ENCODE results near the gene SMARCA4.
"Not testable (repeated sequence)": the region's sequence is repeated elsewhere in the genome, so short reads cannot be mapped to it uniquely, and the experiment has no call there.

Gene SMARCA4

GRCh38 chr19:10928563-10929401 lies 32.0 kb upstream of the SMARCA4 start, which contains the start of the genes TIMM29 and YIPF2:
TSS of gene TIMM29 (plus strand) at chr19:10928811. CDS start at chr19:10928823, 12 bp downstream.
TSS of gene YIPF2 (minus strand) at chr19:10928639. CDS start at chr19:10928410, 229 bp downstream.
- peak; percentile 99 for DNase-seq (ENCODE audit: low read depth)

- no peak for DNase-seq (ENCODE audit: low read depth)
Observed at GRCh38 chr19:10929402-10929794, 31.4 kb upstream of the SMARCA4 start.

GRCh38 chr19:10935371-10936059 lies 25.3 kb upstream of the SMARCA4 start:
- no peak for DNase-seq (ENCODE audit: low read depth)

- peak; percentile 81 for DNase-seq (ENCODE audit: low read depth)
Observed at GRCh38 chr19:10936661-10937084, 24.2 kb upstream of the SMARCA4 start.

- DNase-seq (ENCODE audit: low read depth), result not testable (repeated sequence)
Observed at GRCh38 chr19:10941649-10942048, 19.2 kb upstream of the SMARCA4 start.

- not testable (repeated sequence) for DNase-seq (ENCODE audit: low read depth)
Observed at GRCh38 chr19:10943412-10943811, 17.4 kb upstream of the SMARCA4 start.

- no peak for DNase-seq (ENCODE audit: low read depth)
Observed at GRCh38 chr19:10945264-10945663, 15.6 kb upstream of the SMARCA4 start.

- peak; percentile 84 for DNase-seq (ENCODE audit: low read depth)
Observed at GRCh38 chr19:10946958-10947657, 13.7 kb upstream of the SMARCA4 start.

- DNase-seq (ENCODE audit: low read depth), result no peak
Observed at GRCh38 chr19:10952809-10953208, 8.0 kb upstream of the SMARCA4 start.

GRCh38 chr19:10959277-10959968 lies 1.4 kb upstream of the SMARCA4 start:
- not testable (repeated sequence) for DNase-seq (ENCODE audit: low read depth)

- peak; percentile 45 for DNase-seq (ENCODE audit: low read depth)
Observed at GRCh38 chr19:10961073-10961860, 437 bp downstream of the SMARCA4 start.

GRCh38 chr19:10962863-10963262 lies 2.0 kb downstream of the SMARCA4 start:
- no peak for DNase-seq (ENCODE audit: low read depth)

- DNase-seq (ENCODE audit: low read depth), result no peak
Observed at GRCh38 chr19:10963865-10964264, 3.0 kb downstream of the SMARCA4 start.

- DNase-seq (ENCODE audit: low read depth), result no peak
Observed at GRCh38 chr19:10964903-10965302, 4.1 kb downstream of the SMARCA4 start.

- no peak for DNase-seq (ENCODE audit: low read depth)
Observed at GRCh38 chr19:10965398-10965797, 4.6 kb downstream of the SMARCA4 start.

- DNase-seq (ENCODE audit: low read depth), result no peak
Observed at GRCh38 chr19:10966809-10967208, 6.0 kb downstream of the SMARCA4 start.

GRCh38 chr19:10968527-10969135 lies 7.8 kb downstream of the SMARCA4 start:
- no peak for DNase-seq (ENCODE audit: low read depth)

GRCh38 chr19:10971107-10971726 lies 10.4 kb downstream of the SMARCA4 start:
- DNase-seq (ENCODE audit: low read depth), result no peak

- DNase-seq (ENCODE audit: low read depth), result peak; percentile 74
Observed at GRCh38 chr19:10975374-10976130, 14.7 kb downstream of the SMARCA4 start.
